GM12878 (cell line): ENCODE measurements around the gene MYT1. TPM values are rescaled to one million over a fixed set of nuclear protein-coding genes. Genes with fewer than 3 reads are reported as not detected.

Source experiments
- ATAC-seq: fragments of 200-7000 bp; cut with Tn5 transposase; 3 replicates; pipeline ENCODE4 v1.9.1; 2020; ENCODE audit warnings: mild to moderate bottlenecking, moderate library complexity
- BruUV-seq: library from RNA; stranded (reverse); fragments of 400-500 nt; replicated peaks from 2 replicates; lab custom pipeline; 2021; lab: Mats Ljungman, UMichigan
- CTCF ChIA-PET: fragments of 300-600 bp; sonication (Branson Sonifier 250); formaldehyde crosslinking; extraction: SDS; loops from one replicate; lab custom pipeline; 2021; ENCODE audit warnings: inconsistent platforms; lab: Yijun Ruan, JAX
- POLR2A ChIA-PET: fragments of 350-600 bp; formaldehyde crosslinking; extraction: SDS; loops from one replicate; lab custom pipeline; 2021; ENCODE audit warnings: inconsistent platforms; lab: Charles Lee
- RAD21 ChIA-PET: fragments of 300-600 bp; sonication (Branson Sonifier 250); formaldehyde crosslinking; loops from one replicate; lab custom pipeline; 2023; ENCODE audit warnings: antibody characterized with exemption; ENCODE audit not compliant: unreplicated experiment; lab: Charles Lee
- SMC1A ChIA-PET: fragments of 300-600 bp; sonication (Branson Sonifier 250); formaldehyde crosslinking; loops from one replicate; lab custom pipeline; 2023; ENCODE audit not compliant: unreplicated experiment, uncharacterized antibody; lab: Charles Lee
- DNase-seq: peaks from one replicate; pipeline ENCODE4 v3.0.0-alpha.2; 2011; ENCODE audit warnings: low read depth, low spot score
- FAIRE-seq: peaks from 3 replicates; lab custom pipeline; 2011; peaks lifted over from hg19 to GRCh38; lab: Jason Lieb, UNC
- H2AFZ ChIP-seq: 2 replicates; pipeline ENCODE4 v1.6.0; 2011; ENCODE audit warnings: low read depth, low read length, control low read depth; ENCODE audit not compliant: control insufficient read depth
- H3K27ac ChIP-seq: 2 replicates; pipeline ENCODE4 v1.5.1; 2011; ENCODE audit warnings: control low read depth; ENCODE audit not compliant: control insufficient read depth, insufficient read depth
- H3K27me3 ChIP-seq, 2 experiments: replicated peaks in 1 of 2; 2 replicates each; pipeline versions ENCODE4 v1.6.0 to v1.6.1; 2011; ENCODE audit warnings: low read length in 1 of 2; ENCODE audit not compliant: control insufficient read depth in 2 of 2, insufficient read depth in 2 of 2
- H3K36me3 ChIP-seq, 2 experiments: 2 replicates each; pipeline ENCODE4 v1.5.1; 2011; ENCODE audit warnings: low read length in 1 of 2; ENCODE audit not compliant: control insufficient read depth in 2 of 2, insufficient read depth in 2 of 2
- H3K4me1 ChIP-seq: 2 replicates; pipeline ENCODE4 v1.6.1; 2011; ENCODE audit warnings: mild to moderate bottlenecking, low read length, moderate library complexity, mixed read lengths; ENCODE audit not compliant: control insufficient read depth, insufficient read depth
- H3K4me2 ChIP-seq: 2 replicates; pipeline ENCODE4 v1.6.0; 2011; ENCODE audit warnings: control low read depth; ENCODE audit not compliant: control insufficient read depth, insufficient read depth
- H3K4me3 ChIP-seq: fragments of 200-600 bp; sonication (generic); 2 replicates; pipeline ENCODE4 v1.5.1; 2016
- H3K79me2 ChIP-seq: 2 replicates; pipeline ENCODE4 v1.6.0; 2011; ENCODE audit warnings: low read length; ENCODE audit not compliant: control insufficient read depth, insufficient read depth
- H3K9ac ChIP-seq: 2 replicates; pipeline ENCODE4 v1.8.0; 2011; ENCODE audit warnings: low read length, control low read depth, mixed read lengths; ENCODE audit not compliant: control insufficient read depth, insufficient read depth
- H3K9me3 ChIP-seq: replicated peaks from 3 replicates; pipeline ENCODE4 v1.5.1; 2011; ENCODE audit warnings: mild to moderate bottlenecking, low read length; ENCODE audit not compliant: control insufficient read depth, insufficient read depth
- H4K20me1 ChIP-seq: 2 replicates; pipeline ENCODE4 v1.6.0; 2011; ENCODE audit not compliant: control insufficient read depth, insufficient read depth
- BCL3 ChIP-seq: IDR thresholded peaks from 2 replicates; pipeline ENCODE4 v1.6.1; 2011; ENCODE audit warnings: borderline replicate concordance, low read depth, mild to moderate bottlenecking, moderate library complexity, low read length; ENCODE audit not compliant: insufficient read depth, poor library complexity, severe bottlenecking
- CBFB ChIP-seq: IDR thresholded peaks from 2 replicates; pipeline ENCODE4 v1.6.1; 2016; ENCODE audit warnings: antibody characterized with exemption, low read depth
- CHD1 ChIP-seq: IDR thresholded peaks from 2 replicates; pipeline ENCODE4 v1.6.1; 2012; ENCODE audit warnings: low read depth, low read length, improper control_type of control experiment
- CHD2 ChIP-seq: IDR thresholded peaks from 2 replicates; pipeline ENCODE4 v1.6.1; 2011; ENCODE audit warnings: low read depth, low read length, improper control_type of control experiment, borderline replicate concordance
- CREM ChIP-seq: IDR thresholded peaks from 2 replicates; pipeline ENCODE4 v1.6.1; 2014; ENCODE audit warnings: antibody characterized with exemption, low read depth
- CTCF ChIP-seq, 3 experiments: IDR thresholded peaks in 2 of 3; conservative IDR thresholded peaks in 1 of 3; 2 replicates each; pipeline ENCODE4 v1.5.1; 2011; ENCODE audit warnings: low read depth in 3 of 3, low read length in 3 of 3, mild to moderate bottlenecking in 3 of 3, control low read depth in 2 of 3, moderate library complexity in 2 of 3, inconsistent platforms in 1 of 3, mixed read lengths in 1 of 3; ENCODE audit not compliant: control insufficient read depth in 2 of 3, insufficient read depth in 1 of 3; ENCODE audit errors: extremely low read depth in 1 of 3
- DPF2 ChIP-seq: fragments of 450-650 bp; IDR thresholded peaks from 2 replicates; pipeline ENCODE4 v1.6.1; 2017; ENCODE audit warnings: mild to moderate bottlenecking
- ETV6 ChIP-seq, 2 experiments: fragments of 450-650 bp in 1 of 2; IDR thresholded peaks in 1 of 2; conservative IDR thresholded peaks in 1 of 2; 2 replicates each; pipeline ENCODE4 v1.6.1; 2014; ENCODE audit warnings: antibody characterized with exemption in 1 of 2, borderline replicate concordance in 1 of 2, low read depth in 1 of 2, mild to moderate bottlenecking in 1 of 2, moderate library complexity in 1 of 2
- IRF5 ChIP-seq: fragments of 450-650 bp; IDR thresholded peaks from 2 replicates; pipeline ENCODE4 v1.6.1; 2017; ENCODE audit warnings: borderline replicate concordance
- MTA3 ChIP-seq: IDR thresholded peaks from 2 replicates; pipeline ENCODE4 v1.6.1; 2012; ENCODE audit warnings: low read length, inconsistent platforms, borderline replicate concordance
- NFXL1 ChIP-seq: fragments of 450-650 bp; IDR thresholded peaks from 2 replicates; pipeline ENCODE4 v1.6.1; 2017; ENCODE audit warnings: antibody characterized with exemption, mild to moderate bottlenecking, borderline replicate concordance
- NR2C1 ChIP-seq: fragments of 450-650 bp; IDR thresholded peaks from 2 replicates; pipeline ENCODE4 v1.6.1; 2017; ENCODE audit warnings: antibody characterized with exemption, mild to moderate bottlenecking, moderate library complexity
- PBX3 ChIP-seq: IDR thresholded peaks from 2 replicates; pipeline ENCODE4 v1.6.1; 2011; ENCODE audit warnings: mild to moderate bottlenecking, low read depth, low read length, moderate library complexity; ENCODE audit not compliant: insufficient replicate concordance
- USF2 ChIP-seq: IDR thresholded peaks from 2 replicates; pipeline ENCODE4 v1.6.1; 2011; ENCODE audit warnings: low read depth, low read length, improper control_type of control experiment, borderline replicate concordance
- WGBS: methylation state at CpG from one replicate; pipeline ENCODE4 v1.1.6; 2016; ENCODE audit warnings: low lambda C conversion rate; ENCODE audit not compliant: insufficient replicate concordance, insufficient coverage; ENCODE audit errors: missing lambda C conversion rate; 5-methylcytosine and 5-hydroxymethylcytosine counted together
- in situ Hi-C: fragments of 300-500 bp; cut with MboI; formaldehyde crosslinking; loops from 9 replicates; pipeline ENCODE4 v1.14.3; 2018; ENCODE audit warnings: mixed read lengths
- intact Hi-C: fragments of 100-400 bp; cut with micrococcal nuclease; formaldehyde crosslinking; loops from one replicate; pipeline ENCODE4 v1.14.2; 2022; ENCODE audit not compliant: unreplicated experiment
- polyA plus RNA-seq, 11 experiments: library from polyadenylated mRNA; depleted of rRNA in 4 of 11; unstranded in 6 of 11; stranded (reverse) in 5 of 11; fragments of >200 nt; fragmentation: Nextera tagmentation in 4 of 11; fragmentation: Illumina TruSeq in 1 of 11; extraction: Ambion mirVana in 4 of 11; extraction: Trizol in 1 of 11; gene quantifications; 1 replicate in 1 of 11; 2 replicates in 10 of 11; pipeline versions ENCODE4 v1.2.1 to v1.2.3, GENCODE V29; 2011 to 2016; ENCODE audit warnings: inconsistent platforms in 2 of 11, missing spikeins in 2 of 11, low read depth in 1 of 11
- total RNA-seq, 4 experiments: library from RNA; depleted of rRNA in 3 of 4; stranded (reverse); fragments of >200 nt in 3 of 4; fragmentation: Illumina TruSeq in 1 of 4; extraction: Trizol in 1 of 4; gene quantifications; 2 replicates each; pipeline versions ENCODE4 v1.2.1 to v1.2.3, GENCODE V29; 2013 to 2021

The MYT1 gene
- total and polyA plus RNA-seq, 10 of the 15 experiments (the other 5 are each of a cell fraction or from before 2014, with no cell fraction given) = 0.01 to 0.10 TPM; not detected in 8

GRCh38 chr20:64209148-64209547 lies 44.9 kb downstream of the MYT1 start (continued):
- TF ChIP-seq CREM = no peak

- intact Hi-C loops = no loop called here
- CTCF ChIA-PET = no interaction called here
- RAD21 ChIA-PET = interaction anchor here (1.4 kb wide), 1 partner anchor 13 kb away, joined by 3 read pairs; no protein-coding TSS in a partner anchor
- H3K27me3 ChIP-seq = peaks cover 2 to 4% of the 10 kb centered on the region in 2 experiments; a peak in 2 of 4 replicates
- WGBS = 8% methylated on average over 15 of the region's 15 CpGs
- in situ Hi-C loops = no loop called here
- DNase-seq (no peak), ATAC-seq (no peak), FAIRE-seq (no peak)
- H3K9me3 ChIP-seq = no peaks in the 10 kb centered on the region
- no peaks in the 10 kb centered on the region for H3K4me1 ChIP-seq
- H3K36me3 ChIP-seq = no peaks in the 10 kb centered on the region
- H3K4me2 ChIP-seq = no peak overlapping the region
- no peaks in the 10 kb centered on the region for H3K79me2 ChIP-seq
- H3K27ac ChIP-seq = no peak overlapping the region
- no peak overlapping the region for H2AFZ ChIP-seq
- POLR2A ChIA-PET = no interaction called here
- no peaks in the 10 kb centered on the region for H4K20me1 ChIP-seq
- BruUV-seq = no TSS peak
- no peak overlapping the region for H3K4me3 ChIP-seq
- no peak overlapping the region for H3K9ac ChIP-seq
- SMC1A ChIA-PET = no interaction called here
- TF ChIP-seq CTCF (IDR thresholded peaks at IDR 0.05 in 2 of 3, conservative IDR thresholded peaks at IDR 0.05 in 1 of 3; ENCODE audit: control insufficient read depth in 2 of 3, extremely low read depth in 1 of 3, insufficient read depth in 1 of 3, low read depth in 3 of 3, low read length in 3 of 3) = no peak
- TF ChIP-seq USF2 = no peak
- TF ChIP-seq CBFB = no peak
- TF ChIP-seq NR2C1 = no peak
- TF ChIP-seq ETV6 (conservative IDR thresholded peaks at IDR 0.05 in 1 of 2, IDR thresholded peaks at IDR 0.05 in 1 of 2; ENCODE audit: borderline replicate concordance in 1 of 2, low read depth in 1 of 2) = no peak
- TF ChIP-seq CHD2 = no peak
- no peak for TF ChIP-seq PBX3
- TF ChIP-seq BCL3 = no peak
- no peak for TF ChIP-seq CHD1
- no peak for TF ChIP-seq IRF5
- TF ChIP-seq DPF2 = no peak
- no peak for TF ChIP-seq NFXL1
- no peak for TF ChIP-seq MTA3
Measured at GRCh38 chr20:64210656-64211369, 46.6 kb downstream of the MYT1 start.
